ENCODE measurements around the gene NAALADL2.

DNA sequence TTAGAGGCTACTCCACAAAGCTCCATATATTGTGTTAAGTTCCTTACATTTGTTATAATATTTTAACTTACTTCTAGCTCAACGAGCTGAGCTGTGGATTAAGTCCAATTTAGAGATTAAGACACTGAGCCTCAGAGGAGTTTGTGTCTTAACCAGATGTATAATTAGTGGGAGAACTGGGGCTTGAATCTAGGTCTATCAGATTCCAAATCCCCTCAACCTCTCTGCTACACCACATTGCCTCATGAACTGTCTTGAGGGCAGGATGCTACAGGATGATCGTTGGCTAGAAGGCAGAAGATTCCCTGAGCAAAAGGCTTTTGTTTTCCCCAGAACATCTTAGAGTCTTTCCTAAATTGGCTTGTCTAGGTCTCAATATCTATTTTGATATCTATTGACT is 890.8 kb downstream of the NAALADL2 start:
- TF ChIP-seq, protein P1, sequence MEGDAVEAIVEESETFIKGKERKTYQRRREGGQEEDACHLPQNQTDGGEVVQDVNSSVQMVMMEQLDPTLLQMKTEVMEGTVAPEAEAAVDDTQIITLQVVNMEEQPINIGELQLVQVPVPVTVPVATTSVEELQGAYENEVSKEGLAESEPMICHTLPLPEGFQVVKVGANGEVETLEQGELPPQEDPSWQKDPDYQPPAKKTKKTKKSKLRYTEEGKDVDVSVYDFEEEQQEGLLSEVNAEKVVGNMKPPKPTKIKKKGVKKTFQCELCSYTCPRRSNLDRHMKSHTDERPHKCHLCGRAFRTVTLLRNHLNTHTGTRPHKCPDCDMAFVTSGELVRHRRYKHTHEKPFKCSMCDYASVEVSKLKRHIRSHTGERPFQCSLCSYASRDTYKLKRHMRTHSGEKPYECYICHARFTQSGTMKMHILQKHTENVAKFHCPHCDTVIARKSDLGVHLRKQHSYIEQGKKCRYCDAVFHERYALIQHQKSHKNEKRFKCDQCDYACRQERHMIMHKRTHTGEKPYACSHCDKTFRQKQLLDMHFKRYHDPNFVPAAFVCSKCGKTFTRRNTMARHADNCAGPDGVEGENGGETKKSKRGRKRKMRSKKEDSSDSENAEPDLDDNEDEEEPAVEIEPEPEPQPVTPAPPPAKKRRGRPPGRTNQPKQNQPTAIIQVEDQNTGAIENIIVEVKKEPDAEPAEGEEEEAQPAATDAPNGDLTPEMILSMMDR (IDR thresholded peaks at IDR 0.05; ENCODE audit: poor library complexity): no peak
- no peak for TF ChIP-seq EZH2 (IDR thresholded peaks at IDR 0.05; ENCODE audit: borderline replicate concordance)

Measured in hepatocyte (in vitro differentiated cells).